GM12874 (cell line): Measurements from ENCODE around the gene GNAI3.

Source experiments
- CTCF ChIP-seq: IDR thresholded peaks from 2 replicates; pipeline ENCODE4 v1.5.1; 2011; ENCODE audit warnings: low read depth, mild to moderate bottlenecking, control low read depth, low read length, moderate library complexity; ENCODE audit not compliant: insufficient read depth

GNAI3 gene

GRCh38 chr1:109589679-109590078, 41.3 kb downstream of the GNAI3 start:
- TF ChIP-seq CTCF, result no peak

DNA sequence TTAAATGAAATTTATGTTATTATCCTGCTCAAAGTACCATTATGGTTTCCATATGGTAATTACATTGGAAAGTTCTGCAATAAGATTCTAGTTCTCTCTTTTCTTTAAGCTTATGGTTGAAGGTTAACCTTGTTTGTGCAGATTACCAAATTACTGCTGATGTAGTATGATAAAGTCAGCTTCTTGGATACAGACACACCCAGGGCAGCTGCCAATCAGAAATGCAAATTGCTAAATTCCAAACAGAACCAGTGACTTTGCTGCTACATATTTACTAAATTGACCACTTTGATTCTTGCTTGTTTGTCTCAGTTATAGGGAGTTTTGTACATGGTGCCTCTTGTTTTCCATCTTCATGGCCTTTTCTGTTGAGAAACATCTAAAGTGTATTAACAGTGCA, 44.5 kb downstream of the GNAI3 start:
- TF ChIP-seq CTCF, result no peak

- TF ChIP-seq CTCF, result no peak
Observed at GRCh38 chr1:109595531-109595930, 47.1 kb downstream of the GNAI3 start.

DNA sequence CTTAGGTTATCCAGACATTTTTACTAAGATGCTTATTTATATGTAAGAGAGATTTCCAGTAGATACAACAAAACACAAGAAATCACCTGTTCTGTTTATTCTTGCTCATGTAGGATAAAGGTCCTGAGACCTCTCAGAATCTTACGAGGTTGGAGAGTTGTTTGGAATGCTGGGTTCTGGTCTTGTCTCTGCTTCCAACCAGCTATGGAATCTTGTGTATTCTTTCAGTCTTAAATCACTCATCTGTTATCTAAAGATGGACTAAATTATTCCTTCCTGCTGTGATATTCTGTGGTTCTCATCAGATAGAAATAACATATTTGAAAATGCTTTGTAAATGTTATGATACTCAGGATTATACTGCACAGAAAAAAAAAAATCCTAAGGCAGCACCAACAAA, 49.7 kb downstream of the GNAI3 start:
- no peak for TF ChIP-seq CTCF

- peak; percentile 37; the same call in 1 of the 2 replicates for TF ChIP-seq CTCF
Observed at GRCh38 chr1:109598655-109599054, 50.2 kb downstream of the GNAI3 start.

DNA sequence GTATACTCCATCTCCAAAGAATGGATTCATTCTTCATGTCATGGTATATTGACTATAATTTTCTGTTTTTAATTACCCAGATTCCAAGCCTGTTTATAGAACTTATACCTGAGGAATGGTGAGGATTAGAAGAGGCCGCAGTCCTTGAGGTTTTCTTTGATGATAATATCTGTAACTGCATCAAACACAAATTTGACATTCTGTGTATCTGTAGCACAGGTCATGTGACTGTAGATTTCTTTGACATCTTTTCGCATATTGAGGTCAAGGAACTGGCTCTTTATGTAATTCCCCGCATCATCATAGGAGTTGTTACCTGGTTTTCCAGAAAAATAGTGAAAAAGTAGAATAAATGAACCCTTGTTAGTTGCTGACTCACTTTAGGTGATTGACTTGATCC, 54.8 kb downstream of the GNAI3 start:
- TF ChIP-seq CTCF, result no peak

- no peak for TF ChIP-seq CTCF
Observed at GRCh38 chr1:109605381-109605780, 57.0 kb downstream of the GNAI3 start.

GRCh38 chr1:109609881-109610280, 61.5 kb downstream of the GNAI3 start:
- TF ChIP-seq CTCF, result no peak
